ENCODE data around the gene RAB4A.
"Not testable (repeated sequence)": the region's sequence is repeated elsewhere in the genome, so short reads cannot be mapped to it uniquely, and the experiment has no call there.

The RAB4A gene

GRCh38 chr1:229272164-229273158 lies 1.6 kb downstream of the RAB4A start:
- DNase-seq = peak; percentile 18 to 40 (median 35)

- peak; percentile 12 to 43 (median 30) for DNase-seq
These were observed 2.8 kb downstream of the RAB4A start for GRCh38 chr1:229273507-229274232.

- no peak for DNase-seq
These were observed 4.1 kb downstream of the RAB4A start for GRCh38 chr1:229275005-229275404.

GRCh38 chr1:229278120-229278741 lies 7.3 kb downstream of the RAB4A start:
- no peak for DNase-seq

GRCh38 chr1:229279242-229279641 lies 8.3 kb downstream of the RAB4A start:
- DNase-seq = no peak

- DNase-seq = no peak
These were observed 9.3 kb downstream of the RAB4A start for GRCh38 chr1:229280037-229280828.

GRCh38 chr1:229280921-229281320 lies 10.0 kb downstream of the RAB4A start:
- no peak for DNase-seq

GRCh38 chr1:229281339-229281926 lies 10.5 kb downstream of the RAB4A start:
- no peak for DNase-seq

- no peak for DNase-seq
These were observed 11.4 kb downstream of the RAB4A start for GRCh38 chr1:229282295-229282823.

- no peak for DNase-seq
These were observed 12.3 kb downstream of the RAB4A start for GRCh38 chr1:229283183-229283611.

GRCh38 chr1:229284887-229285286 lies 14.0 kb downstream of the RAB4A start:
- no peak for DNase-seq

- DNase-seq = no peak
These were observed 14.5 kb downstream of the RAB4A start for GRCh38 chr1:229285440-229285839.

- peak; percentile 15 to 77 (median 76) for DNase-seq
These were observed 15.3 kb downstream of the RAB4A start for GRCh38 chr1:229286099-229286766.

GRCh38 chr1:229287267-229287666 lies 16.4 kb downstream of the RAB4A start:
- DNase-seq = no peak

GRCh38 chr1:229288516-229288915 lies 17.6 kb downstream of the RAB4A start:
- DNase-seq = no peak

GRCh38 chr1:229291686-229292085 lies 20.8 kb downstream of the RAB4A start:
- DNase-seq = not testable (repeated sequence)

GRCh38 chr1:229293528-229294204 lies 22.8 kb downstream of the RAB4A start:
- DNase-seq = no peak

- no peak for DNase-seq
These were observed 24.8 kb downstream of the RAB4A start for GRCh38 chr1:229295745-229296144.

- DNase-seq = peak; percentile 17 to 35 (median 19)
These were observed 25.6 kb downstream of the RAB4A start for GRCh38 chr1:229296541-229296941.

- DNase-seq = no peak
These were observed 26.8 kb downstream of the RAB4A start for GRCh38 chr1:229297746-229298145.

- no peak for DNase-seq
These were observed 27.5 kb downstream of the RAB4A start for GRCh38 chr1:229298420-229298819.
